Common myeloid progenitor, CD34-positive (primary cell): ENCODE measurements around the gene MAN1A1.

Experiments used
- CTCF ChIA-PET: fragments of 350-600 bp; sonication (Branson Sonifier 250); formaldehyde crosslinking; loops from one replicate; lab custom pipeline; 2021; ENCODE audit warnings: antibody characterized with exemption; lab: Charles Lee
- POLR2A ChIA-PET: fragments of 350-600 bp; sonication (Branson Sonifier 250); formaldehyde crosslinking; loops from one replicate; lab custom pipeline; 2021; ENCODE audit warnings: antibody characterized with exemption; lab: Charles Lee
- DNase-seq, 3 donors: peaks; one replicate each; pipeline versions ENCODE4 v3.0.0 to v3.0.0-alpha.2; 2013
- H3K27ac ChIP-seq, 2 experiments: 1 replicate in 1 of 2; 2 replicates in 1 of 2; pipeline ENCODE4 v1.7.0; 2013; ENCODE audit warnings: inconsistent platforms in 2 of 2, low read length in 2 of 2, mild to moderate bottlenecking in 2 of 2, low read depth in 1 of 2, moderate library complexity in 1 of 2; ENCODE audit not compliant: severe bottlenecking in 2 of 2, insufficient read depth in 1 of 2, poor library complexity in 1 of 2
- H3K27me3 ChIP-seq, 5 experiments: replicated peaks in 2 of 5; 1 replicate in 3 of 5; 2 replicates in 2 of 5; pipeline versions ENCODE4 v1.6.1 to v1.7.0; 2013; ENCODE audit warnings: low read length in 4 of 5, mild to moderate bottlenecking in 2 of 5, moderate library complexity in 2 of 5, inconsistent platforms in 1 of 5; ENCODE audit not compliant: insufficient read depth in 5 of 5, control insufficient read depth in 4 of 5
- H3K36me3 ChIP-seq, 4 experiments: 1 replicate in 2 of 4; 2 replicates in 2 of 4; pipeline versions ENCODE4 v1.6.1 to v1.7.0; 2013; ENCODE audit warnings: low read length in 3 of 4, control low read depth in 1 of 4, mild to moderate bottlenecking in 1 of 4; ENCODE audit not compliant: control insufficient read depth in 4 of 4, insufficient read depth in 4 of 4
- H3K4me1 ChIP-seq, 4 experiments: 1 replicate in 3 of 4; 2 replicates in 1 of 4; pipeline versions ENCODE4 v1.6.1 to v1.7.1; 2013; ENCODE audit warnings: low read length in 3 of 4, mild to moderate bottlenecking in 3 of 4, control low read depth in 1 of 4, inconsistent platforms in 1 of 4, moderate library complexity in 1 of 4; ENCODE audit not compliant: control insufficient read depth in 4 of 4, insufficient read depth in 4 of 4; ENCODE audit errors: control extremely low read depth in 1 of 4
- H3K4me3 ChIP-seq, 7 experiments: 1 replicate in 4 of 7; 2 replicates in 3 of 7; pipeline versions ENCODE4 v1.5.1 to v1.7.0; 2013; ENCODE audit warnings: mild to moderate bottlenecking in 7 of 7, low read length in 6 of 7, moderate library complexity in 6 of 7, inconsistent platforms in 2 of 7, low read depth in 2 of 7, control low read depth in 1 of 7; ENCODE audit not compliant: insufficient read depth in 4 of 7, control insufficient read depth in 1 of 7; ENCODE audit errors: extremely low read depth in 1 of 7
- H3K9me3 ChIP-seq, 5 experiments: 1 replicate in 4 of 5; 2 replicates in 1 of 5; pipeline versions ENCODE4 v1.6.1 to v1.7.1; 2013; ENCODE audit warnings: low read length in 4 of 5, mild to moderate bottlenecking in 2 of 5, inconsistent platforms in 1 of 5, low read depth in 1 of 5, moderate library complexity in 1 of 5; ENCODE audit not compliant: control insufficient read depth in 4 of 5, insufficient read depth in 2 of 5; ENCODE audit errors: control extremely low read depth in 1 of 5
- WGBS: methylation state at CpG from one replicate; pipeline ENCODE4 v1.1.5; 2013; ENCODE audit not compliant: insufficient coverage; 5-methylcytosine and 5-hydroxymethylcytosine counted together

Gene MAN1A1

GRCh38 chr6:119352001-119352400, 2.4 kb upstream of the MAN1A1 start:
- Histone ChIP-seq H3K36me3 (peaks cover 0 to 4% (median under 1%) of the 10 kb centered on the region in 4 experiments), H3K4me1 (peaks cover 30 to 57% (median 40%) of the 10 kb centered on the region in 4 experiments), H3K9me3 (no peaks in the 10 kb centered on the region), H3K27me3 (no peaks in the 10 kb centered on the region), H3K4me3 (peak overlapping the region in 6 of 7 experiments; percentile 38 to 97 (median 91)), H3K27ac (peak overlapping the region; percentile 40 to 94)
- POLR2A ChIA-PET = interaction anchor here (0.8 kb wide), 1 partner anchor 275 kb away, joined by 3 read pairs; no protein-coding TSS in a partner anchor
- CTCF ChIA-PET = interaction anchor here (2.1 kb wide), 1 partner anchor 626 kb away, joined by 22 read pairs; no protein-coding TSS in a partner anchor
- no peak for DNase-seq
- WGBS = 80% methylated on average over 1 of the region's 1 CpG

- Histone ChIP-seq H3K27me3 (no peaks in the 10 kb centered on the region), H3K4me3 (peak overlapping the region in 6 of 7 experiments; percentile 76 to 97 (median 92)), H3K27ac (peak overlapping the region; percentile 76 to 94), H3K4me1 (peaks cover 34 to 65% (median 50%) of the 10 kb centered on the region in 4 experiments), H3K9me3 (no peaks in the 10 kb centered on the region), H3K36me3 (peaks cover 0 to 11% (median 6%) of the 10 kb centered on the region in 4 experiments)
- ChIA-PET POLR2A (interaction anchor here (1.3 kb wide), 1 partner anchor 10 kb away, joined by 3 read pairs; no protein-coding TSS in a partner anchor), CTCF (interaction anchor here (0.9 to 2.1 kb wide), 21 partner anchors 9 to 627 kb away, joined by 3 to 22 read pairs (median 3); no protein-coding TSS in a partner anchor)
- WGBS = no CpG with 5 or more reads among the region's 3 CpGs
- peak; percentile 68 to 76 (median 72) for DNase-seq
These were observed 1.4 kb upstream of the MAN1A1 start for GRCh38 chr6:119350952-119351372.

GRCh38 chr6:119350202-119350951, 816 bp upstream of the MAN1A1 start:
- WGBS = 0% methylated on average over 12 of the region's 24 CpGs
- peak; percentile 56 to 79 (median 74) for DNase-seq

GRCh38 chr6:119348748-119349360, 707 bp downstream of the MAN1A1 start:
- ChIA-PET CTCF (interaction anchor here (1.3 to 7.1 kb wide), 2 partner anchors 13 to 35 kb away, joined by 6 to 68 read pairs; no protein-coding TSS in a partner anchor), POLR2A (no interaction called here)
- 0% methylated on average over 58 of the region's 75 CpGs for WGBS
- DNase-seq = peak in 1 of 3 donors; percentile 48
- Histone ChIP-seq H3K36me3 (peaks cover 0 to 25% (median 9%) of the 10 kb centered on the region in 4 experiments), H3K4me3 (peak overlapping the region; percentile 76 to 97 (median 94)), H3K9me3 (no peaks in the 10 kb centered on the region), H3K27me3 (no peaks in the 10 kb centered on the region), H3K27ac (peak overlapping the region; percentile 59 to 94), H3K4me1 (peaks cover 37 to 66% (median 52%) of the 10 kb centered on the region in 4 experiments)

More at GRCh38 chr6:119350202-119350951, 816 bp upstream of the MAN1A1 start:
- peaks cover 0 to 15% (median 6%) of the 10 kb centered on the region in 4 experiments for H3K36me3 ChIP-seq
- H3K4me3 ChIP-seq = peak overlapping the region; percentile 76 to 97 (median 94)
- H3K4me1 ChIP-seq = peaks cover 37 to 66% (median 52%) of the 10 kb centered on the region in 4 experiments
- no peaks in the 10 kb centered on the region for H3K9me3 ChIP-seq
- POLR2A ChIA-PET = interaction anchor here (1.3 kb wide), 1 partner anchor 9 kb away, joined by 3 read pairs; no protein-coding TSS in a partner anchor
- CTCF ChIA-PET = interaction anchor here (0.9 to 2.1 kb wide), 23 partner anchors 9 to 628 kb away, joined by 3 to 22 read pairs (median 3); no protein-coding TSS in a partner anchor
- peak overlapping the region; percentile 76 to 94 for H3K27ac ChIP-seq
- no peaks in the 10 kb centered on the region for H3K27me3 ChIP-seq

GRCh38 chr6:119348096-119348747, 1.3 kb downstream of the MAN1A1 start:
- ChIA-PET CTCF (interaction anchor here (1.3 to 7.1 kb wide), 5 partner anchors 12 to 44 kb away, joined by 3 to 68 read pairs (median 7); no protein-coding TSS in a partner anchor), POLR2A (interaction anchor here (0.6 kb wide), 2 partner anchors 74 to 766 kb away, joined by 3 to 4 read pairs; no protein-coding TSS in a partner anchor)
- no peaks in the 10 kb centered on the region for H3K27me3 ChIP-seq
- H3K36me3 ChIP-seq = peaks cover 0 to 31% (median 12%) of the 10 kb centered on the region in 4 experiments
- H3K27ac ChIP-seq = peak overlapping the region; percentile 59 to 94
- peak overlapping the region; percentile 76 to 97 (median 94) for H3K4me3 ChIP-seq
- WGBS = under 1% methylated on average over 27 of the region's 35 CpGs
- peaks cover 36 to 66% (median 51%) of the 10 kb centered on the region in 4 experiments for H3K4me1 ChIP-seq
- no peaks in the 10 kb centered on the region for H3K9me3 ChIP-seq
- peak in 1 of 3 donors; percentile 34 for DNase-seq

GRCh38 chr6:119347466-119348095, 2.0 kb downstream of the MAN1A1 start:
- Histone ChIP-seq H3K9me3 (no peaks in the 10 kb centered on the region), H3K4me1 (peaks cover 40 to 65% (median 54%) of the 10 kb centered on the region in 4 experiments), H3K4me3 (peak overlapping the region; percentile 76 to 97 (median 94)), H3K27me3 (no peaks in the 10 kb centered on the region), H3K27ac (peak overlapping the region; percentile 59 to 94), H3K36me3 (peaks cover 0 to 36% (median 13%) of the 10 kb centered on the region in 4 experiments)
- ChIA-PET CTCF (interaction anchor here (1.1 to 7.1 kb wide), 6 partner anchors 12 to 44 kb away, joined by 3 to 68 read pairs (median 6); no protein-coding TSS in a partner anchor), POLR2A (interaction anchor here (0.6 kb wide), 1 partner anchor 767 kb away, joined by 3 read pairs; no protein-coding TSS in a partner anchor)
- 0% methylated on average over 13 of the region's 16 CpGs for WGBS
- DNase-seq = peak; percentile 63 to 85 (median 79)
